ENCODE measurements around the gene ENTPD2.

DNA sequence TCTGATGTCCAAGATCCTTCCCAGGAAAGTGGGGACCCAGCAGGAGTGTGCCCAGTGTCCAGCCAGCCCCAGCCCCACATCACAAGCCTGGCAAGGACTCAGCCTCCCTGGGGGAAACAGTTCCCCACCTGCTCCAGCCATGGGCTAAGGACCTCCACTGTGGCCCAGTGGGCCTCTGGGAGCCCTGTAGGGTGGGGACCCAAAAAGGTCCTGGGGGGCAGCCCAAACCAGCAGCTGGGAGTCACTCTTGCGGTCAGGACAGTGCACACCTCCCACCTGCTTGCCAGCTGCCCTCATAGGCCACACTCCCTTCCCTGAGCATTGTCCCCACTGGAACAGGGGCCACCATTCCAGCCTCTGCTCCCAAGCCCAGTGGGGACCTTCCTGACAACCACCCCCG lies 27.5 kb downstream of the ENTPD2 start:
- TF ChIP-seq, protein P1, sequence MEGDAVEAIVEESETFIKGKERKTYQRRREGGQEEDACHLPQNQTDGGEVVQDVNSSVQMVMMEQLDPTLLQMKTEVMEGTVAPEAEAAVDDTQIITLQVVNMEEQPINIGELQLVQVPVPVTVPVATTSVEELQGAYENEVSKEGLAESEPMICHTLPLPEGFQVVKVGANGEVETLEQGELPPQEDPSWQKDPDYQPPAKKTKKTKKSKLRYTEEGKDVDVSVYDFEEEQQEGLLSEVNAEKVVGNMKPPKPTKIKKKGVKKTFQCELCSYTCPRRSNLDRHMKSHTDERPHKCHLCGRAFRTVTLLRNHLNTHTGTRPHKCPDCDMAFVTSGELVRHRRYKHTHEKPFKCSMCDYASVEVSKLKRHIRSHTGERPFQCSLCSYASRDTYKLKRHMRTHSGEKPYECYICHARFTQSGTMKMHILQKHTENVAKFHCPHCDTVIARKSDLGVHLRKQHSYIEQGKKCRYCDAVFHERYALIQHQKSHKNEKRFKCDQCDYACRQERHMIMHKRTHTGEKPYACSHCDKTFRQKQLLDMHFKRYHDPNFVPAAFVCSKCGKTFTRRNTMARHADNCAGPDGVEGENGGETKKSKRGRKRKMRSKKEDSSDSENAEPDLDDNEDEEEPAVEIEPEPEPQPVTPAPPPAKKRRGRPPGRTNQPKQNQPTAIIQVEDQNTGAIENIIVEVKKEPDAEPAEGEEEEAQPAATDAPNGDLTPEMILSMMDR (IDR thresholded peaks at IDR 0.05) = no peak
- TF ChIP-seq EZH2 (IDR thresholded peaks at IDR 0.05; ENCODE audit: borderline replicate concordance, insufficient read depth, low read depth, low read length, poor library complexity, severe bottlenecking) = no peak
